C4-2B (cell line): ENCODE results near the gene GMEB2.

ENCODE experiments used
- CTCF ChIP-seq: fragments of 450-650 bp; conservative IDR thresholded peaks from 2 replicates; pipeline ENCODE4 v1.5.1; 2017; ENCODE audit warnings: mild to moderate bottlenecking
- ZFX ChIP-seq: fragments of 450-650 bp; IDR thresholded peaks from 2 replicates; pipeline ENCODE4 v1.6.1; 2017

GRCh38 chr20:63561624-63562396, 65.1 kb downstream of the GMEB2 start:
- TF ChIP-seq CTCF (no peak), ZFX (no peak)
